ENCODE data around the gene WSCD2.

WSCD2 gene

GRCh38 chr12:108129017-108129812 lies at the start of gene WSCD2:
Gene WSCD2 (plus strand): TSS chr12:108129288. CDS start chr12:108195833, 66,545 bp downstream.
- peaks cover 40% of the 10 kb centered on the region for H3K4me1 ChIP-seq (ENCODE audit: insufficient read depth, low read length)
- H3K27me3 ChIP-seq (ENCODE audit: control insufficient read depth in 1 of 2, insufficient read depth in 2 of 2, low read length in 2 of 2) = no peaks in the 10 kb centered on the region
- peaks cover 4% of the 10 kb centered on the region for H3K9me3 ChIP-seq (ENCODE audit: low read length)
- H3K9ac ChIP-seq (ENCODE audit: low read length) = no peak within 1 kb of the TSS
- H3K4me3 ChIP-seq (ENCODE audit: low read depth in 1 of 2, low read length in 2 of 2) = peak within 1 kb of the TSS; percentile 44 to 61
- H3K36me3 ChIP-seq (ENCODE audit: insufficient read depth, low read length) = no peaks in the 10 kb centered on the region
- H3K27ac ChIP-seq (ENCODE audit: low read depth, low read length) = peak within 1 kb of the TSS; percentile 27

- Histone ChIP-seq H3K9me3 (ENCODE audit: low read length) (no peaks in the 10 kb centered on the region), H3K36me3 (ENCODE audit: insufficient read depth, low read length) (no peaks in the 10 kb centered on the region), H3K27me3 (ENCODE audit: control insufficient read depth in 1 of 2, insufficient read depth in 2 of 2, low read length in 2 of 2) (no peaks in the 10 kb centered on the region), H3K4me1 (ENCODE audit: insufficient read depth, low read length) (no peaks in the 10 kb centered on the region), H3K4me3 (ENCODE audit: low read depth in 1 of 2, low read length in 2 of 2) (no peak overlapping the region), H3K9ac (ENCODE audit: low read length) (no peak overlapping the region), H3K27ac (ENCODE audit: low read depth, low read length) (no peak overlapping the region)
Observed at GRCh38 chr12:108079721-108080120, 49.4 kb upstream of the WSCD2 start.

GRCh38 chr12:108080363-108080762 lies 48.7 kb upstream of the WSCD2 start:
- Histone ChIP-seq H3K27ac (ENCODE audit: low read depth, low read length) (no peak overlapping the region), H3K4me1 (ENCODE audit: insufficient read depth, low read length) (no peaks in the 10 kb centered on the region), H3K9ac (ENCODE audit: low read length) (no peak overlapping the region), H3K36me3 (ENCODE audit: insufficient read depth, low read length) (no peaks in the 10 kb centered on the region), H3K9me3 (ENCODE audit: low read length) (no peaks in the 10 kb centered on the region), H3K4me3 (ENCODE audit: low read depth in 1 of 2, low read length in 2 of 2) (no peak overlapping the region), H3K27me3 (ENCODE audit: control insufficient read depth in 1 of 2, insufficient read depth in 2 of 2, low read length in 2 of 2) (no peaks in the 10 kb centered on the region)

- no peaks in the 10 kb centered on the region for H3K9me3 ChIP-seq (ENCODE audit: low read length)
- H3K36me3 ChIP-seq (ENCODE audit: insufficient read depth, low read length) = no peaks in the 10 kb centered on the region
- H3K4me3 ChIP-seq (ENCODE audit: low read depth in 1 of 2, low read length in 2 of 2) = no peak overlapping the region
- no peak overlapping the region for H3K27ac ChIP-seq (ENCODE audit: low read depth, low read length)
- no peak overlapping the region for H3K9ac ChIP-seq (ENCODE audit: low read length)
- H3K4me1 ChIP-seq (ENCODE audit: insufficient read depth, low read length) = no peaks in the 10 kb centered on the region
- H3K27me3 ChIP-seq (ENCODE audit: control insufficient read depth in 1 of 2, insufficient read depth in 2 of 2, low read length in 2 of 2) = no peaks in the 10 kb centered on the region
Observed at GRCh38 chr12:108082485-108082884, 46.6 kb upstream of the WSCD2 start.

GRCh38 chr12:108087900-108088299 lies 41.2 kb upstream of the WSCD2 start:
- Histone ChIP-seq H3K9me3 (ENCODE audit: low read length) (no peaks in the 10 kb centered on the region), H3K4me3 (ENCODE audit: low read depth in 1 of 2, low read length in 2 of 2) (no peak overlapping the region)

GRCh38 chr12:108090107-108090899 lies 38.8 kb upstream of the WSCD2 start:
- Histone ChIP-seq H3K27ac (ENCODE audit: low read depth, low read length) (no peak overlapping the region), H3K4me3 (ENCODE audit: low read depth in 1 of 2, low read length in 2 of 2) (no peak overlapping the region), H3K27me3 (ENCODE audit: control insufficient read depth in 1 of 2, insufficient read depth in 2 of 2, low read length in 2 of 2) (no peaks in the 10 kb centered on the region), H3K36me3 (ENCODE audit: insufficient read depth, low read length) (no peaks in the 10 kb centered on the region), H3K9me3 (ENCODE audit: low read length) (no peaks in the 10 kb centered on the region), H3K4me1 (ENCODE audit: insufficient read depth, low read length) (peaks cover 3% of the 10 kb centered on the region), H3K9ac (ENCODE audit: low read length) (no peak overlapping the region)

More at GRCh38 chr12:108087900-108088299, 41.2 kb upstream of the WSCD2 start:
- Histone ChIP-seq H3K36me3 (ENCODE audit: insufficient read depth, low read length) (no peaks in the 10 kb centered on the region), H3K9ac (ENCODE audit: low read length) (no peak overlapping the region), H3K27ac (ENCODE audit: low read depth, low read length) (no peak overlapping the region), H3K27me3 (ENCODE audit: control insufficient read depth in 1 of 2, insufficient read depth in 2 of 2, low read length in 2 of 2) (no peaks in the 10 kb centered on the region), H3K4me1 (ENCODE audit: insufficient read depth, low read length) (peaks cover 3% of the 10 kb centered on the region)

GRCh38 chr12:108090932-108091678 lies 38.0 kb upstream of the WSCD2 start:
- Histone ChIP-seq H3K27ac (ENCODE audit: low read depth, low read length) (no peak overlapping the region), H3K36me3 (ENCODE audit: insufficient read depth, low read length) (no peaks in the 10 kb centered on the region), H3K9ac (ENCODE audit: low read length) (no peak overlapping the region), H3K4me3 (ENCODE audit: low read depth in 1 of 2, low read length in 2 of 2) (no peak overlapping the region), H3K27me3 (ENCODE audit: control insufficient read depth in 1 of 2, insufficient read depth in 2 of 2, low read length in 2 of 2) (no peaks in the 10 kb centered on the region), H3K9me3 (ENCODE audit: low read length) (no peaks in the 10 kb centered on the region), H3K4me1 (ENCODE audit: insufficient read depth, low read length) (peaks cover 3% of the 10 kb centered on the region)

- no peak overlapping the region for H3K4me3 ChIP-seq (ENCODE audit: low read depth in 1 of 2, low read length in 2 of 2)
- no peaks in the 10 kb centered on the region for H3K36me3 ChIP-seq (ENCODE audit: insufficient read depth, low read length)
- no peaks in the 10 kb centered on the region for H3K27me3 ChIP-seq (ENCODE audit: control insufficient read depth in 1 of 2, insufficient read depth in 2 of 2, low read length in 2 of 2)
- no peak overlapping the region for H3K27ac ChIP-seq (ENCODE audit: low read depth, low read length)
- peaks cover 4% of the 10 kb centered on the region for H3K4me1 ChIP-seq (ENCODE audit: insufficient read depth, low read length)
- H3K9me3 ChIP-seq (ENCODE audit: low read length) = no peaks in the 10 kb centered on the region
- H3K9ac ChIP-seq (ENCODE audit: low read length) = no peak overlapping the region
Observed at GRCh38 chr12:108091679-108092051, 37.4 kb upstream of the WSCD2 start.

GRCh38 chr12:108093209-108093608 lies 35.9 kb upstream of the WSCD2 start:
- H3K9me3 ChIP-seq (ENCODE audit: low read length) = no peaks in the 10 kb centered on the region
- H3K27ac ChIP-seq (ENCODE audit: low read depth, low read length) = no peak overlapping the region
- no peak overlapping the region for H3K4me3 ChIP-seq (ENCODE audit: low read depth in 1 of 2, low read length in 2 of 2)
- H3K27me3 ChIP-seq (ENCODE audit: control insufficient read depth in 1 of 2, insufficient read depth in 2 of 2, low read length in 2 of 2) = no peaks in the 10 kb centered on the region
- H3K4me1 ChIP-seq (ENCODE audit: insufficient read depth, low read length) = peaks cover 7% of the 10 kb centered on the region
- no peaks in the 10 kb centered on the region for H3K36me3 ChIP-seq (ENCODE audit: insufficient read depth, low read length)
- no peak overlapping the region for H3K9ac ChIP-seq (ENCODE audit: low read length)

GRCh38 chr12:108094056-108094649 lies 34.9 kb upstream of the WSCD2 start:
- H3K9ac ChIP-seq (ENCODE audit: low read length) = no peak overlapping the region
- no peak overlapping the region for H3K27ac ChIP-seq (ENCODE audit: low read depth, low read length)
- no peaks in the 10 kb centered on the region for H3K27me3 ChIP-seq (ENCODE audit: control insufficient read depth in 1 of 2, insufficient read depth in 2 of 2, low read length in 2 of 2)
- no peak overlapping the region for H3K4me3 ChIP-seq (ENCODE audit: low read depth in 1 of 2, low read length in 2 of 2)
- no peaks in the 10 kb centered on the region for H3K9me3 ChIP-seq (ENCODE audit: low read length)
- H3K4me1 ChIP-seq (ENCODE audit: insufficient read depth, low read length) = peaks cover 7% of the 10 kb centered on the region
- no peaks in the 10 kb centered on the region for H3K36me3 ChIP-seq (ENCODE audit: insufficient read depth, low read length)

Measured in muscle layer of colon (tissue), 2 donors.